SK-N-SH (cell line): Measurements from ENCODE around the gene ALDH4A1. TPM values are rescaled to one million over a fixed set of nuclear protein-coding genes. Genes with fewer than 3 reads are reported as not detected.

Experiments used
- CTCF ChIA-PET: fragments of 300-600, 350-600 bp; formaldehyde crosslinking; extraction: SDS; loops from one replicate; lab custom pipeline; 2021; lab: Yijun Ruan, JAX
- POLR2A ChIA-PET: fragments of 350-600 bp; sonication (Branson Sonifier 250); formaldehyde crosslinking; extraction: SDS; loops from one replicate; lab custom pipeline; 2020; ENCODE audit warnings: antibody characterized with exemption, inconsistent platforms; lab: Yijun Ruan, JAX
- DNase-seq: peaks from one replicate; pipeline ENCODE4 v3.0.0; 2012
- H2AFZ ChIP-seq: fragments of 200-600 bp; sonication (generic); 2 replicates; pipeline ENCODE4 v1.8.1; 2016; ENCODE audit warnings: antibody characterized with exemption, mild to moderate bottlenecking, low read depth
- H3F3A ChIP-seq: fragments of 200-600 bp; sonication (generic); replicated peaks from 2 replicates; pipeline ENCODE3; 2016; ENCODE audit warnings: antibody characterized with exemption, mild to moderate bottlenecking; ENCODE audit not compliant: insufficient read depth
- H3K27ac ChIP-seq, 2 experiments: fragments of 200-500 bp in 1 of 2; fragments of 200-600 bp in 1 of 2; sonication (Bioruptor generic) in 1 of 2; sonication (generic), shearing (Covaris generic) in 1 of 2; 2 replicates each; pipeline versions ENCODE4 v1.5.1 to v1.6.1; 2014 to 2016; ENCODE audit warnings: low read depth in 2 of 2, inconsistent platforms in 1 of 2, low read length in 1 of 2, mild to moderate bottlenecking in 1 of 2, mixed read lengths in 1 of 2
- H3K27me3 ChIP-seq: fragments of 200-600 bp; sonication (generic), shearing (Covaris generic); 2 replicates; pipeline ENCODE4 v1.6.1; 2016; ENCODE audit warnings: mixed run types; ENCODE audit not compliant: insufficient read depth
- H3K36me3 ChIP-seq, 2 experiments: fragments of 200-500 bp in 1 of 2; fragments of 200-600 bp in 1 of 2; sonication (Bioruptor generic) in 1 of 2; sonication (generic) in 1 of 2; replicated peaks in 1 of 2; 2 replicates each; pipeline versions ENCODE3 to v1.5.1; 2014 to 2016; ENCODE audit warnings: low read length in 1 of 2, mild to moderate bottlenecking in 1 of 2; ENCODE audit not compliant: insufficient read depth in 2 of 2, control insufficient read depth in 1 of 2
- H3K4me1 ChIP-seq, 2 experiments: fragments of 200-500 bp in 1 of 2; fragments of 200-600 bp in 1 of 2; sonication (Bioruptor generic) in 1 of 2; sonication (generic), shearing (Covaris generic) in 1 of 2; 2 replicates each; pipeline versions ENCODE4 v1.5.1 to v1.6.1; 2014 to 2016; ENCODE audit warnings: low read depth in 1 of 2, low read length in 1 of 2, mixed run types in 1 of 2; ENCODE audit not compliant: insufficient read depth in 2 of 2, control insufficient read depth in 1 of 2
- H3K4me2 ChIP-seq: fragments of 200-600 bp; sonication (generic), shearing (Covaris generic); 2 replicates; pipeline ENCODE4 v1.6.1; 2017; ENCODE audit warnings: mixed run types
- H3K4me3 ChIP-seq, 2 experiments: fragments of 200-500 bp in 1 of 2; fragments of 200-600 bp in 1 of 2; sonication (Bioruptor generic) in 1 of 2; sonication (generic), shearing (Covaris generic) in 1 of 2; 2 replicates each; pipeline versions ENCODE4 v1.5.1 to v1.8.1; 2014 to 2016; ENCODE audit warnings: low read depth in 2 of 2, inconsistent platforms in 1 of 2, low read length in 1 of 2, mild to moderate bottlenecking in 1 of 2, mixed read lengths in 1 of 2, moderate library complexity in 1 of 2
- H3K79me2 ChIP-seq: fragments of 200-600 bp; sonication (generic); 2 replicates; pipeline ENCODE4 v1.8.1; 2017; ENCODE audit warnings: mild to moderate bottlenecking; ENCODE audit not compliant: insufficient read depth
- H3K9ac ChIP-seq: fragments of 200-600 bp; sonication (generic); 2 replicates; pipeline ENCODE4 v1.6.1; 2017; ENCODE audit warnings: mixed run types
- H3K9me2 ChIP-seq: fragments of 200-600 bp; sonication (generic); 2 replicates; pipeline ENCODE4 v1.6.1; 2017; ENCODE audit warnings: mixed run types
- H3K9me3 ChIP-seq: fragments of 200-600 bp; sonication (generic); 2 replicates; pipeline ENCODE4 v1.6.1; 2017; ENCODE audit warnings: mixed run types, mild to moderate bottlenecking, moderate library complexity
- H4K20me1 ChIP-seq: fragments of 200-600 bp; sonication (generic); 2 replicates; pipeline ENCODE4 v1.6.1; 2017; ENCODE audit warnings: mild to moderate bottlenecking, mixed run types; ENCODE audit not compliant: insufficient read depth
- CHD2 ChIP-seq: fragments of 150-350 bp; IDR thresholded peaks from 2 replicates; pipeline ENCODE4 v1.6.1; 2018; ENCODE audit warnings: low read length; ENCODE audit not compliant: partially characterized antibody
- ELF1 ChIP-seq: IDR thresholded peaks from 2 replicates; pipeline ENCODE4 v1.4.0; 2012
- EP300 ChIP-seq, 2 experiments: IDR thresholded peaks; 2 replicates each; pipeline versions ENCODE4 v1.4.0 to v1.6.1; 2012; ENCODE audit warnings: borderline replicate concordance in 1 of 2, low read depth in 1 of 2, low read length in 1 of 2
- FOSL2 ChIP-seq: IDR thresholded peaks from 2 replicates; pipeline ENCODE4 v1.4.0; 2012; ENCODE audit warnings: low read depth, mild to moderate bottlenecking, moderate library complexity, borderline replicate concordance
- FOXM1 ChIP-seq: IDR thresholded peaks from 2 replicates; pipeline ENCODE4 v1.4.0; 2012; ENCODE audit warnings: low read depth, mild to moderate bottlenecking
- GATA2 ChIP-seq: sonication (generic); formaldehyde crosslinking; IDR thresholded peaks from 2 replicates; pipeline ENCODE4 v1.5.0; 2020; ENCODE audit warnings: mild to moderate bottlenecking, missing genetic modification reagents
- MXI1 ChIP-seq: IDR thresholded peaks from 2 replicates; pipeline ENCODE4 v1.6.1; 2012; ENCODE audit warnings: mild to moderate bottlenecking, low read depth, low read length, improper control_type of control experiment
- NFIC ChIP-seq: IDR thresholded peaks from 2 replicates; pipeline ENCODE4 v1.4.0; 2012; ENCODE audit warnings: borderline replicate concordance
- POLR2AphosphoS5 ChIP-seq: IDR thresholded peaks from 2 replicates; pipeline ENCODE4 v1.6.1; 2012; ENCODE audit warnings: low read depth, low read length
- RAD21 ChIP-seq: IDR thresholded peaks from 2 replicates; pipeline ENCODE4 v1.6.1; 2012; ENCODE audit warnings: mild to moderate bottlenecking, low read length
- RCOR1 ChIP-seq: fragments of 150-350 bp; IDR thresholded peaks from 2 replicates; pipeline ENCODE4 v1.6.1; 2017; ENCODE audit warnings: antibody characterized with exemption, low read length
- RFX5 ChIP-seq: IDR thresholded peaks from 2 replicates; pipeline ENCODE4 v1.6.1; 2012; ENCODE audit warnings: mild to moderate bottlenecking, improper control_type of control experiment, low read length
- WGBS: methylation state at CpG from one replicate; pipeline ENCODE4 v1.1.6; 2017; ENCODE audit warnings: low lambda C conversion rate; 5-methylcytosine and 5-hydroxymethylcytosine counted together
- polyA plus RNA-seq, 3 experiments: library from polyadenylated mRNA; depleted of rRNA; stranded (reverse); fragments of >200 nt; gene quantifications; 2 replicates each; pipeline ENCODE4 v1.2.3, GENCODE V29; 2012
- TF ChIP-seq, protein P1 (sequence below): fragments of 150-350 bp; IDR thresholded peaks from 2 replicates; pipeline ENCODE4 v1.6.1; 2016; ENCODE audit warnings: mild to moderate bottlenecking, low read depth, low read length
- TF ChIP-seq, protein P2 (sequence below): IDR thresholded peaks from 2 replicates; pipeline ENCODE4 v1.6.1; 2012; ENCODE audit warnings: mild to moderate bottlenecking, low read depth, low read length, moderate library complexity
- TF ChIP-seq, protein P3 (sequence below): fragments of 200-600 bp; sonication (generic); IDR thresholded peaks from 2 replicates; pipeline ENCODE4 v1.6.1; 2017; ENCODE audit warnings: antibody characterized with exemption, mild to moderate bottlenecking, moderate library complexity

The ALDH4A1 gene
- polyA plus RNA-seq, 1 of the 3 experiments (the other 2 are of a cell fraction), result 18.5 TPM

DNA sequence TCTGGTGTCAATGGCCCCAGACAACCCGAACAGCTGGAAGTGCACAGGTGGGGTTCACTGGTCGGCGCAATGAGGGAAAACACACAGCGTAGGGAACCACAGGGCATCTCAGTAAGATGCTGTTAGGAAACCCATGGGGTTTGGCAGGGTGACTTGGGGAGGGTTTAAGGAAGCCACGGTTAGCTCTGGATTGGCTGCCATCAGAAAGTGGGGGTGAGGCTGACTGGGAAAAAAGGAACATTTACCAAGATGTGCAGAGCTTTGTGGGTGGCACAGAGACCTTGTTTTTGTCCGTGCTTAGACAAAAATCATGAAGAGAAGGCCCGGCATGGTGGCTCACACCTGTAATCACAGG is 11.0 kb downstream of the ALDH4A1 start (continued):
- TF ChIP-seq, protein P1, sequence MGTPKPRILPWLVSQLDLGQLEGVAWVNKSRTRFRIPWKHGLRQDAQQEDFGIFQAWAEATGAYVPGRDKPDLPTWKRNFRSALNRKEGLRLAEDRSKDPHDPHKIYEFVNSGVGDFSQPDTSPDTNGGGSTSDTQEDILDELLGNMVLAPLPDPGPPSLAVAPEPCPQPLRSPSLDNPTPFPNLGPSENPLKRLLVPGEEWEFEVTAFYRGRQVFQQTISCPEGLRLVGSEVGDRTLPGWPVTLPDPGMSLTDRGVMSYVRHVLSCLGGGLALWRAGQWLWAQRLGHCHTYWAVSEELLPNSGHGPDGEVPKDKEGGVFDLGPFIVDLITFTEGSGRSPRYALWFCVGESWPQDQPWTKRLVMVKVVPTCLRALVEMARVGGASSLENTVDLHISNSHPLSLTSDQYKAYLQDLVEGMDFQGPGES, result no peak
- TF ChIP-seq MXI1 (no peak), EP300 (IDR thresholded peaks at IDR 0.05; ENCODE audit: borderline replicate concordance in 1 of 2, low read depth in 1 of 2, low read length in 1 of 2) (no peak), ELF1 (no peak), RFX5 (no peak), CHD2 (no peak), FOXM1 (no peak), RCOR1 (no peak), GATA2 (CRISPR knock-in tag) (no peak)
- TF ChIP-seq, protein P2, sequence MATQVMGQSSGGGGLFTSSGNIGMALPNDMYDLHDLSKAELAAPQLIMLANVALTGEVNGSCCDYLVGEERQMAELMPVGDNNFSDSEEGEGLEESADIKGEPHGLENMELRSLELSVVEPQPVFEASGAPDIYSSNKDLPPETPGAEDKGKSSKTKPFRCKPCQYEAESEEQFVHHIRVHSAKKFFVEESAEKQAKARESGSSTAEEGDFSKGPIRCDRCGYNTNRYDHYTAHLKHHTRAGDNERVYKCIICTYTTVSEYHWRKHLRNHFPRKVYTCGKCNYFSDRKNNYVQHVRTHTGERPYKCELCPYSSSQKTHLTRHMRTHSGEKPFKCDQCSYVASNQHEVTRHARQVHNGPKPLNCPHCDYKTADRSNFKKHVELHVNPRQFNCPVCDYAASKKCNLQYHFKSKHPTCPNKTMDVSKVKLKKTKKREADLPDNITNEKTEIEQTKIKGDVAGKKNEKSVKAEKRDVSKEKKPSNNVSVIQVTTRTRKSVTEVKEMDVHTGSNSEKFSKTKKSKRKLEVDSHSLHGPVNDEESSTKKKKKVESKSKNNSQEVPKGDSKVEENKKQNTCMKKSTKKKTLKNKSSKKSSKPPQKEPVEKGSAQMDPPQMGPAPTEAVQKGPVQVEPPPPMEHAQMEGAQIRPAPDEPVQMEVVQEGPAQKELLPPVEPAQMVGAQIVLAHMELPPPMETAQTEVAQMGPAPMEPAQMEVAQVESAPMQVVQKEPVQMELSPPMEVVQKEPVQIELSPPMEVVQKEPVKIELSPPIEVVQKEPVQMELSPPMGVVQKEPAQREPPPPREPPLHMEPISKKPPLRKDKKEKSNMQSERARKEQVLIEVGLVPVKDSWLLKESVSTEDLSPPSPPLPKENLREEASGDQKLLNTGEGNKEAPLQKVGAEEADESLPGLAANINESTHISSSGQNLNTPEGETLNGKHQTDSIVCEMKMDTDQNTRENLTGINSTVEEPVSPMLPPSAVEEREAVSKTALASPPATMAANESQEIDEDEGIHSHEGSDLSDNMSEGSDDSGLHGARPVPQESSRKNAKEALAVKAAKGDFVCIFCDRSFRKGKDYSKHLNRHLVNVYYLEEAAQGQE, result no peak
- TF ChIP-seq, protein P3, sequence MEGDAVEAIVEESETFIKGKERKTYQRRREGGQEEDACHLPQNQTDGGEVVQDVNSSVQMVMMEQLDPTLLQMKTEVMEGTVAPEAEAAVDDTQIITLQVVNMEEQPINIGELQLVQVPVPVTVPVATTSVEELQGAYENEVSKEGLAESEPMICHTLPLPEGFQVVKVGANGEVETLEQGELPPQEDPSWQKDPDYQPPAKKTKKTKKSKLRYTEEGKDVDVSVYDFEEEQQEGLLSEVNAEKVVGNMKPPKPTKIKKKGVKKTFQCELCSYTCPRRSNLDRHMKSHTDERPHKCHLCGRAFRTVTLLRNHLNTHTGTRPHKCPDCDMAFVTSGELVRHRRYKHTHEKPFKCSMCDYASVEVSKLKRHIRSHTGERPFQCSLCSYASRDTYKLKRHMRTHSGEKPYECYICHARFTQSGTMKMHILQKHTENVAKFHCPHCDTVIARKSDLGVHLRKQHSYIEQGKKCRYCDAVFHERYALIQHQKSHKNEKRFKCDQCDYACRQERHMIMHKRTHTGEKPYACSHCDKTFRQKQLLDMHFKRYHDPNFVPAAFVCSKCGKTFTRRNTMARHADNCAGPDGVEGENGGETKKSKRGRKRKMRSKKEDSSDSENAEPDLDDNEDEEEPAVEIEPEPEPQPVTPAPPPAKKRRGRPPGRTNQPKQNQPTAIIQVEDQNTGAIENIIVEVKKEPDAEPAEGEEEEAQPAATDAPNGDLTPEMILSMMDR, result no peak

DNA sequence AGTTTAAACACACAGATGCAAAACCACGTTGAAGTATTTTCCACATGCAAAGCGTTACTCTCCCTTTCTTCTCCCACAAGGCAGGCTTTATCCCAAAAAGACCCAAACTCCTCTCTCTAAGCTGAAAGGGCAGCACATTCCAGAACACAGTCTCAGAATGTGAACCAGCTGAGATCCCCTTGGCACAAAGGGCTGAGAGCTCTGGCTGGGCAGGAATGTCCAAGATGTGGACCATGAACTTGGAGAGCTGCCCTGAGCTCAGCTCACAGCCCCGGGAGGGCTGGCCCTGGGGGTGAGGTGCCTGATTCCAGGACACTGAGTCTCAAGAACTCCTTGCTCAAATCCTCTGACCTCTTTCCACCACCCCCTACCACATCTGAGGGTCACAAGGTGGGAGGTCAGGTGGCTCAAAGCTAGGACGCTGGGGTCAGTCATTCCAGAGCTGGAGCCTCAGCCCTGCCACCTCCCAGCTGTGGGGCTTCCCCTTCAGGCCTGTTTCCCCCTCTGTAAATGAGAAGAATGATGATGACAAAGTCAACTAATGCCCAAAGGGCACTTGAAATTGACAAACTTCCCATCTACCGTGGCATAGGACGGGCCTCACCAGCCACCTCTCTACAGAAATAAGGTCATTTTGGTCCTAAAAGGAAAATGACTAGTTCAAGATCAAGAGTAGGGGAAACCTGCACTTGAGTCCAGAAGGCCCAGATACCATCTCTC is 11.5 kb downstream of the ALDH4A1 start:
- H3K4me3 ChIP-seq, result no peak overlapping the region
- DNase-seq, result no peak
- H3F3A ChIP-seq, result peaks cover 4% of the 10 kb centered on the region
- no peaks in the 10 kb centered on the region for H3K9me2 ChIP-seq
- no peak overlapping the region for H3K27ac ChIP-seq
- H3K4me2 ChIP-seq, result no peak overlapping the region
- no peaks in the 10 kb centered on the region for H3K27me3 ChIP-seq
- H3K79me2 ChIP-seq, result no peaks in the 10 kb centered on the region
- no peak overlapping the region for H2AFZ ChIP-seq
- H4K20me1 ChIP-seq, result no peaks in the 10 kb centered on the region
- peaks cover 4 to 11% of the 10 kb centered on the region in 2 experiments; a peak in 2 of 4 replicates for H3K4me1 ChIP-seq
- no peaks in the 10 kb centered on the region for H3K9me3 ChIP-seq
- CTCF ChIA-PET, result interaction anchor here (1.0 to 2.0 kb wide), 5 partner anchors 16 to 293 kb away, joined by 3 to 13 read pairs (median 3); no protein-coding TSS in a partner anchor
- TF ChIP-seq POLR2AphosphoS5 (no peak), FOSL2 (no peak), RAD21 (no peak), CHD2 (no peak), NFIC (no peak)
- TF ChIP-seq, all 33 proteins: peak for 0
- H3K9ac ChIP-seq, result no peak overlapping the region
- POLR2A ChIA-PET, result no interaction called here
- no peaks in the 10 kb centered on the region for H3K36me3 ChIP-seq
- 75% methylated on average over 5 of the region's 6 CpGs for WGBS
